Activated CD4-positive, CD25-positive, alpha-beta regulatory T cell treated with anti-CD3 and anti-CD28 coated beads, Interleukin-2, amount 50 U/mL, for 72 hours (primary cell): ENCODE measurements around the gene GIPC3.

ENCODE experiments used
- DNase-seq: peaks from one replicate; pipeline ENCODE4 v3.0.0; 2021

Gene GIPC3

DNA sequence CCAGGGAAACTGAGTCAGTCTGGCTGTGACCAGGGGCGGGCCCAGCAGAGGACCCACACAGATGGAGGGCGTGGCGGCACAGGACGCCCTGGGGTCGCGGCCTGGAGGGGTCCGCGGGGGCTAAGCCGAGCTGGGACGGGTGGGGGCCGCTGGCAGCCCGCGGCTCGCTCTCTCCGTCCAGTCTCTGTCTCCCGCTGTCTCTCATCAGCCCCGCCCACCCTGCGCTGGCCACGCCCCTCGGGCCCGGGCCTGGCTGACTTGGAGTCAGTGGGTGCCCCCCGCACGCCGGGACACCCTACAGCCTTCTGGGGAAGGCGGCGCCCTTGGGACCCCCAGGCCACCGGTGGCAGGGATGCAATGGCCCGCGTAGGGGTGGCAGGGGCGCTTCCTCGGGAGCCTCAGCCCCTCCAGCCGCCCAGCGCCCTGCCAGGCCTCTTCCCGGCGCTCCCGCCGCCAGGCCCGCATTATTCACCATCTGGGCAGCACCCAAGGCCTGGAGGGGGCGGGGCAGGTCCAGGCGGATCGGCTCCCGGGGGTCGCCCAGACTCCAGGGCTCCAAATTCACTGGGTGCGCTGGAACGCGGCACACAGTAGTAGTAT lies 21.5 kb downstream of the GIPC3 start, which contains the start of gene TBXA2R:
TSS of gene TBXA2R (minus strand) at position 186 of the 600 bp plus-strand sequence. CDS start 6,241 bp downstream, outside the sequence.
- DNase-seq = peak; percentile 64

DNA sequence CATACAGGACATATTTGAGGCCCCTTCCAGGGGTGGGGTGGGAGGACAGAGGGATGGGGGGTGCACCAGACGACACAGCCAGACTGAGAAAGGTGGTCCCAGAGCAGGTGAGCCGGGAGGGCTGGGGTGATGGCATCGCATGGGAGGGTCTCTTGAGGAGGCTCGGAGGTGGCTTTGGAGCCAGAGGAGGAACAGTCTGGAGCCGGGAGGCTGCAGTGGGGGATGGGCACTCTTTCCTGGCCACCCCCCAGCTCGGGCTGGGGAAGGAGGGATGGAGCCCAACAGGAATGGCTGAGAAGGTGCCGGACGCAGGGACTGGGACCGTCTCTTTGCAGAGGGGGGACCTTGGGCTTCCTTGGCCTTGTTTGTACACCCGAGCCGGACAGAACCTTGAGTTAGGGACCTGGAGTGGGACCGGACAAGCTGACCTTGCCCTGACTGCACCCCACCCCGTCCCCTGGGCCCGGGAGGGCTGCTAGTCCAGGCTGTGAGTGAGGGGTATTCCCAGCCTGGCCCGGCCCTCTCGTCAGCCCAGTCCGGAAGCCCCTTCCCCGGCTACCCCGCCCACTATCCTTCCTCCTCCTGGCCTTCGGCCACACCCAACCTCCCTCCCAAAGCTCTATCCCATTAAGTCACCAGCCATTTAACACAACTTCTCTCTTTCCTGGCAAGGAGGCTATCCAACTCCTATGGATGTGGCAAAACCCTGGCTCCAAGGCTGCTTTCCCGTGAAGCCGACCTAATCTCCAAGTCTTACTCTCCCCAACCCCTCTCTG lies 22.2 kb downstream of the GIPC3 start:
- no peak for DNase-seq

DNA sequence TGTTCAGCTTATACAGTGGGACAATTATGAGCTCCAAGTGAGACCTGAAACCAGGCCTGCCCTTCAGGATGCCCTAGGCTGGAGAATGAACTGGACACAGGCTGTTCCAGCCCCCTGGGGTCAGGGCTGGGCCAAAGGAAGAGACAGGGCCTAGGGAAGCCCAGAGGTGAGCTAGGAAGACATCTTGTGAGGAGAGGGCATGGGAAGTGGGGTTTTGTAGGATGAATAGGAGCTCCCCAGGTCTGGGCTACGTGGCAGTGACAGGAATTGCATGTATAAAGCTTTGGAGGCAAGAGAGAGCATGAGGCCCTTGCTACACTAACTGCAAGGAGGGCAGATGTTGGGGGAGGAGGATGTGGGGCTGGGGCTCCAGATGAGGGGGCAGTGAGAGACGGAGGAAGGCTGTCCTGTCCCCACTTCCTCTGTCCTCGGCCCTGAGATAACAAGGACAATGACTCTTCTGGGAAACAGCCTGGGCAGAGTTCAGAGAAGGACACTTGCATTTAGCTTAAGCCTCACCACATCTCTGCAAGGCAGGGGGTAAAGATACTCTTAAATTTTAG lies 22.9 kb downstream of the GIPC3 start:
- DNase-seq = no peak

DNA sequence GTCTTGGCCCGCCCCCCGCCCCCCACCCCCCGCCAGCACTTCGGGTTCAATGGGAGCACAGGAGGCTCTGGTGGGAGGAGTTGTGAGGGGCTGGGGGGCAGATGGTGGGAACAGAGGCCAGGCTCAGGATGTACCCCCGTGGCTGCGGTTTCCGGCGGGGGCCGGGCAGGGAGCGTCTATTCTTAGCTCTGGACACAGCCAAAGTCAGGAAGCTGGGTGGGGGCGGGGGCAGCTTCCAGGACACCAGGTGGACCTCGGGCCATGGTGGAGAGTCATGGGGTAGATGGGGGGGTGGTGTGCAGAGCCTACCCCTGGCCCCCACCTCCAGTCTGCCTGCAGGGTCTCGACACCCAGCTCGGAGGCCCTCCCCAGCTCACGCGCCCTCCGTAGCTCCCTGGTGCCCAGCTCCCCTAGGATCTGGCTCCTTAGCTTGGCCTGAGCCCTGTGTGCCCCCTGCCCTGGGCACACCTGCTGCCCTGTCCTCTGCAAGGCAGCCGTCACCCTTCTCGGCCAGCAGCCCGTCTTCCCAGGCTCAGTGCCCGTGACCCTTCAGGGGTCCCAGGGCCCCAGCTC lies 23.6 kb downstream of the GIPC3 start:
- no peak for DNase-seq

DNA sequence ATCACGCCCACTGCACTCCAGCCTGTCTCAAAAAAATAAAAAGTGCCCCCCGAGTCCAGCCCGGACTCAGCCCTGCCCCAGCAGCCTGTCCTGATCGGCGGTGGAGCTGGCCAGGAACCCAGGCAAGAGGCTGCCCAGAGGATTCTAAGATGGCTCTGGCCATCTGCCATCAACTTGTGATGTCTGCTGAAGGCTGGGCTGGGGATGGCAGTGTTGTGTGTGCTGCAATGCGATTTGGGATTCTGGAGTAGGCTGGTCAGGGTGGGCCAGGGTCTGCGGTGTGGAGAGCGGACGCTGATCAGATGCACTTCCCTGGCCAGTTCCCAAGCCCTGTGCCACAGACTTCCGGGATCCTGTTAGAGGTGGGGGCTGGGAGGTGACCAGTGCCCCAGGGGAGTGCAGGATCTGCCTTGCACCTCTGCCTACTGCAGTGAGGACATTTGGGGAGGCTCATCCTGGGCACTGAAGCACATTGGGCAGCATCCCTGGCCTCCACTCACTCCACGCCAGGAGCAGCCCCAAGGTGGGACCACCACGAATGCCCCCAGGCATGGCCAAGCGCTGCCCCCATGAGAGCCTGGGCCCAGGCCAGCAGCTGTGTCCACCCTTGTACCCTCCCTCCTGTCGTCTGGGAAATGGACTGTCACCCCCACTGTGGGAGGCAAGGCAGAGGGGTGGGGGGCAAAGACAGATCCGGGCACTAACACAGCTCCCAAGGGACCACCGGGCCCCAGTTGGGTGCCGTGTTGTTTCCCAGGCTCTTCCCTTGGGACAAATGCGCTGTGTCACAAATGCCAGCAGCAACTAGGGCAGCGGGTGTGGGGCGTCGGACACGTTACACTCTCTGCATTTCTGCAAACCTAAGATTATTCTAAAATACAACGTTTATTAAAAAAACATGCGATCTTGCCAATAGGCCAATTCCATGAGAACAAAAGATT lies 24.8 kb downstream of the GIPC3 start:
- no peak for DNase-seq

DNA sequence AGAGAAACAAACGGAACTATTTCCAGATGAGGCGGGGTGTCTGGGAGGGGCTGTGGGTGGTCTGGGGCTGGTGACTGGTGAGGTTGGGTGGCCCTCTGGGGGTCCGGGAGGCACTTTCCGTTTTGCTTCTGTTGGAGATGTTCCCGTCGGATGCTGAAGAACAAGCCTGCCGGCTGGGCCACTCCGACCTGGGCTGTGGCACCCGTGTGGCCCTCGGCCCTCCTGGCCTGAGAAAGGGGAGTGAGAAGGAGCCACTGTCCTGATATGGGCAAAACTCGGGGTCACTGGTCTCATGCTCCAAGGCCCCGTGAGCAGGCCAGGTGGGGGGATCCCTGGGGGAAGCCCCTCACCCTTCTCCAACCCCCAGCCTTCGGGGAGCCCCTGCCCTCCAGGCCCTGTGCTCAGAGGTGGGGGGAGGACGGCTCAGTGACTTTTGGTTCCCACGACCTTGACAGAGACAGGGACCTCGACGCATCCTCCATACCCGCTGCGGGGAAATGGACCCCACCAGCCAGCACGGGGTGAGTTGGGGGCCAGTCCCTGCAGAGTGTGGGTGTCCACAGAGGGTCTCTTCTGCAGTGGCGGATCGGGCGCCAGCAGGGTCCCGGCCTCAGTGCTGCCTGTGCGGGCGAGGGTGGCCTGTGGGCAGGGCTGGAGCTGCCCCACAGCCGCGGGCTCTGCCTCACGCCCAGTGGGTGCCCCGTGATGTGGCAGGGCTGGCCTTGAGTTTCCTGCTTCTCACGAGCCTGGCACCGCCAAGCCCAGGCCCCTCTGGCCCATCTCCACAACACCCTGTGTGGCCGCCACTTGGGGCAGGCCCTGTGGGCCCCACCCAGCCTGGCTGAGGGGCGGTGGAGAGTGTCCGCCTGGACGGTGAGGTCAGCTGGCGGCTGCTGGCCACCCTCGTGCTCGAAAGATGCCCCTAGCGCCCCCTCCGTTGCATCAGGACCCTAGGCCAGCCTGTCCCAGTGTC lies 25.8 kb downstream of the GIPC3 start:
- DNase-seq = no peak

DNA sequence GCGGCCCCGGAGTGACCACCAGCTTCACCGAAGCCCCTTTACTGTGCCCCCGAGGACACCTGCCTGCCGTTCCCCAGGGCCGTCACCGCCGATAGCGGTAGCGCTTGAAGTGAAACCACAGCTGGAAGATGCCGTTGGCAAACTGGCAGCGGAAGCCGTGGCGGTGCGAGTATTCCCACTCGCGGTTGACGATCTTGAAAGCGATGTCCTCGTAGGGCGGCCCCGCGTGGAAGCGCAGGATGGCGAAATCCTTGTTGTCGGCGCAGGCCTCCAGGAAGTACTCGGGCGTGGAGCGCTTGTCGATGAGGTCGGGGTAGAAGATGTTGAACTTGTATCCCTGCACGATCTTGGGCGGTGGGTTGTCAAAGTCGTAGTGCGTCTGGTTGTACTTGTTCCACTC lies 26.6 kb downstream of the GIPC3 start:
- DNase-seq = no peak

DNA sequence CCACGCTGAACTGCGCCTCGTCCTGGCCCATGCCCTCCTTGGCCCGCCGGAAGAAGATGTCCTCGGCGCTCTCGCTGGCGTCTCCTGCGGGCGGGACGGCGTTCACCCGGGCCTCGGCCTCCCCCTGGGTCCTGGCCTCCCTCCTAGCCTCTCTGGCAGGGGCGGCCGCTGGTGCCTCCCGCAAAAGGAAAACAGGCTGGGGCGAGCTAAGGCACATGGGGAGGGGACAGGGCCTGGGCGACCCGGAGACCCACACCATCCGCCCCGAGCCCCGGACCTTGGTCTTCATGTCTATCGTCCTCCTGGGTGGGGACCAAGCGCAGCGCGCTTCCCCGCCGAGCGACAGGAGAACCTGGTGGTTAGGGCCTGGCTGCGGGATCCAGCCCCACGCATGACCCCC lies 27.1 kb downstream of the GIPC3 start:
- no peak for DNase-seq

DNA sequence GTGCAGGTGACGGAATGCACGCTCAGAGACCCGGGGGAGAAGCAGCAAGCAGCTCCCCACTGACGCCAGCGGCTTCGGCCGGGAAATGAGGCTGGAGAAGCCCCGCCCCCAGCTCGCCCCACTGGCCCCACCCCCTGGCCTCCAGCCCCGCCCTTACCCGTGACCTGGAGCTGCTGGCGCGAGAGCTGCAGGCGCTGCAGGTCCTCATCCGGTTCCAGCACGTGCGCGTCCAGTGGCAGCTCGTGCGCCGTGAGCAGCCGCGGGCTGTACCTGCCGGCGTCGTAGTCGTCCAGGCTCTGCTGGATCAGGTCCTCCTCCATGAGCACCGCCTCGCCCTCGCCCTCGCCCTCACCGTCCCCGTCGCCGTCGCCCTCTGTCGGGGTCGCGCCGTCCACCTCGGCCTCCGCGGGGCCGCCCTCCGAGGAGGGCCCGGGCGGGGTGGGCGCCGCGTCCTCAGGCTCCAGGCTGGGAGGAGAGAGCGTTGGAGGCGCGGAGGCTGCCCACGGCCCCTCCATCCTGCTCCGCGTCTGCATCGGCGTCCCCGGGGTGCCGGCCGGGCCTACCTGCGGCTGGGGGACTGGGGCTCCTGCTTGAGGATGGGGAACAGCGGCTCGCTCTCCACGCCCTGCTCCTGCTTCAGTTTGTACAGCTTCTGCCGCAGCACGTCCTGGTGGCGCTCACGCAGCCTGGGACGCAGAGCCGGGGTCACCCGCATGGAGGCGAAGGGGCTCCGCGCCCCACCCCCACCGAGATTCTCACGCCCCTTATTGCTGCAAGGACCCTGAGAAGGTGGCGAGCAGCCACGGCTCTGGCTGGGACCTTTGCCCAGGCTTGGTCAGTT lies 27.8 kb downstream of the GIPC3 start:
- no peak for DNase-seq

DNA sequence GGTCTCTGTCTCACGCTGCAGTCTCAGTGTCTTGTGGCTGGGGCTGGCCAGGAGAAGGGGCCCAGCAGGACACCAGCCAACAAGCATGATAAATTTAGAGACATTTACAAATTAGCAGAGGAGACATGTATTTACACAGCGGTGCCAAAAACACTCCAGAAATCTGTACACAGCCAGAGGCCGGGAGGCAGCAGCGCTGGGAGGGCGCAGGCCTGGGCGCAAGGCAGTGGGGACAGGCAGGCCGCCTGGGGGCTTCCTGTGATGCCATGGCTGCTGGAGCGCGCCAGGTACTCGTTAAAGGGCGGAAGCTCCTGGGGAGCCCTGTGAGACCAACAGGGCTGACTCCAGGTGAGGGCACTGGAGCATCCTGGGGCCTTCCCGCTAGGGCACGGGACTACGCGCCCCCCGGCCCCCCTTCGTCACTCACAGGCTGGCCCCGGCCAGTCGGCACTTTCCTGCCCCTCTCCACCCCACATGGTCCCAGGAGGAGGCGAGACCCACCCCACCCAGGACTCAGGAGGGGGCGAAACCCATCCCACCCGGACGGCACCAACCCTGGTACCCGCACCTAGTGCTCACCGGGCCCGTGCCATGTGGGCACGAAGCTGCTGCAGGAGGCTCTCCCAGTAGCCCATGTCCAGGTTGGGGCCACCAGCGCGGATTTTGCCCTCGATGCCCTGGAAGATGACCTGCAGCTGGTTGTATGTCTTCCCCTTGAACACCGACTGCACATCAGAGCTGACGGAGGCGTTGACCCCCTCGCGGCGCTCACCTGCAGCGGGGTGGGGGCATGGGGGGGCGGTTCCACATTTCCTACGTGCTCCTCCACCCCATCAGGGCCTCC lies 28.8 kb downstream of the GIPC3 start:
- DNase-seq = no peak

DNA sequence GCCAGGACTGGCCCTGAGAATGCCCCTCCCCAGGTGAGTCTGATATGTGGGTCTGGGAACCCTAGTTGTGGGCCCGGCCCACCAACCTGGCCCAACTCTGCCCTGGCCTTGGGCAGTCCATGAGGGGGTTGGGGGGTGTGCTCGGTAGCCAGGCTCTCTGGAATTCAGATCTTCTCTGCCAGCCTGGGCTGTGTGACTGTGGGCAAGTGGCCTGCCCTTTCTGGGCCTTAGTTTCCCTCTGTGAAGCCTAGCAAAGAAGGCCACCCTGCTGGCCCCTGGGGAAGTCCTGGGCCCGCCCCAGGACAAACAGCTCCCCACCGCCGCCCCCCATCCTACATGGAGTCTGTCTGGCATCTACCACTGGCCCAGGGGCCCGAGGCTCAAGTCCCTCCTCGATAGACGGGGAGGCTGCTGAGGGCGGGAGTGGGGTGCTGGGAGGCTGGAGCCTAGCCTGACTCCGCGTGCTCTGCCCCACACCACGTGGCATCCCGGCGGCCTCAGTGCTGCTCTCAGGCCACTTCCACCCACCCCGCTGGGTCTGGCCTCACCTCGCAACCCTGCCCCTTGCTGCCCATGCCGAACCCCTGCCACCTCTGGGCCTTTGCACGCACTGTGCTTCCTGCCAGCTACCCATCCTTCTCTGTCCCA lies 29.7 kb downstream of the GIPC3 start:
- DNase-seq = no peak

DNA sequence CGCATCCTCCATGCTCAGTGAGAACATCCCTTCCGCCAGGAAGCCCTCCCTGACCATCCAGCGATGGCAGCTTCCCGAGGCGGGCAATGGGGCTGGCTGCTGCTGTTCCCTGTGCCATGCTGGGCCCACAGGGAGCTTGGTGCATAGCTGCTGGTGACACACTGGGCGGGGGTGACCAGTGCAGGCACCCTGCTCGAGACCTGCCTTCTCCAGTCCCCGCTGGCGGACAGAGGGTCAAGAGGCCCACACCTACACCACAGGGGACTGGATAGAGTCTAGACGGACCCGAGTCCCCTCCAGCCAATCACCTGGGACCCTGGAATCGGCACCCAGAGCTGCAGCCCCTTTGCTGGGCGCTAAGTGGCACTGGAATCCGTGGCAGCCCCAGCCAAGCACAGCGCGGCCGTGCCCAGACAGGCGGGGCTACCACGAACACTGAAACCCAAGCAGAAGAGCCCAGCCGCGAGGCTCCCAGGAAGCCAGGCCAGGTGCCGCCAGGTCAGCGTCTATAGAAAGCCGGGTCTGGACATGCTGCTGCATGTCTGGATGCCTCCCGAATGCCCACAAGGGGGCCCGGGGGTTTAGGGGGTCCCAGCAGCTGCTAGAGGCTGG lies 30.4 kb downstream of the GIPC3 start:
- no peak for DNase-seq

DNA sequence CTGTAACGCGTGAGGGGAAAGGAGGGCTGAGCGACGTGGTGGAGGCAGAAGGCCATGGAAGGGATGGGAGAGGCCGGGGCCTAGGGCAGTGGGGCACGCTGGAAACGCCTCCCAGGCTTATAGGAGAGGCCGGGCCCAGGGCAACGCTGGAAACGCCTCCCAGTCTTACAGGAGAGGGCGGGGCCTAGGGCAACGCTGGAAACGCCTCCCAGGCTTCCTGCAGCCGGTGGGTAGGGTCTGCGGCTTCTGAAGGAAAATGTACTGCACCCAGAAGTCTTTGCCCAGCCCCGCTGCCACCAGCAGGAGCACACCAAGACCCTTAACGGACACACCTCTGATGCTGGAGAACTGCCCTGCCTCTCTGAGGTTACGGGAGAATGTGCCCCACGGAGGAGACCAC lies 32.2 kb downstream of the GIPC3 start:
- DNase-seq = no peak

DNA sequence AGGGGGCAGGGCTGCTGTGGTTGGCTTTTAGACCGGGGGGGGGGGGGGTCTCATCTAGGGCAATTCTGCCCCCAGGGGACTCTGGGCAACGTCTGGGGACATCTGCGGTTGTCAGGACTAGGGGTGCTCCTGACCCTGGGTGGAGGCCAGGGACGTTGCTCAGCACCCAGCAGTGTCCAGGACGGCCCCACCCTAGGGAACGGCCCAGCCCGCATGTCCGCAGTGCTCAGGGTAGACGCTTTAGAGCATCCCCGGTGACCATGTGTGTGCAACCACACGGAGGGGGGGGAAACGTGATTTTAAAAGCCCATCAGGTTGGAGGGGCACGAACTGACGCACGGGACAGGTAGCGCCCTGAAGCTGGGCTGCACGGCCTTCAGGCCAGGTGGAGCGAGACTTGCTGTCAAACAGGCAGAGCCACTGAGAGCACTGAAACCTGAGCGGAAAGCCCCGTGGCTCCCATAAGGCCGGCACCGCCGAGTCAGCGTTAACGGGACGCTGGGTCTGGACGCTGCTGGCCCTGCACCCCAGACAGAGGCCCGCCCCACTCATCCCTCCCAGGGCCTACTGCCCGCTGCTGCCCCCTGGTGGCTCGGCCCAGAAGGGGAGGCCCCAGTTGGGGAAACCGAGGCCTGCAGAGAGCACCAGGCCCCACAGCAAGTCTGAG lies 33.0 kb downstream of the GIPC3 start:
- peak; percentile 73 for DNase-seq

DNA sequence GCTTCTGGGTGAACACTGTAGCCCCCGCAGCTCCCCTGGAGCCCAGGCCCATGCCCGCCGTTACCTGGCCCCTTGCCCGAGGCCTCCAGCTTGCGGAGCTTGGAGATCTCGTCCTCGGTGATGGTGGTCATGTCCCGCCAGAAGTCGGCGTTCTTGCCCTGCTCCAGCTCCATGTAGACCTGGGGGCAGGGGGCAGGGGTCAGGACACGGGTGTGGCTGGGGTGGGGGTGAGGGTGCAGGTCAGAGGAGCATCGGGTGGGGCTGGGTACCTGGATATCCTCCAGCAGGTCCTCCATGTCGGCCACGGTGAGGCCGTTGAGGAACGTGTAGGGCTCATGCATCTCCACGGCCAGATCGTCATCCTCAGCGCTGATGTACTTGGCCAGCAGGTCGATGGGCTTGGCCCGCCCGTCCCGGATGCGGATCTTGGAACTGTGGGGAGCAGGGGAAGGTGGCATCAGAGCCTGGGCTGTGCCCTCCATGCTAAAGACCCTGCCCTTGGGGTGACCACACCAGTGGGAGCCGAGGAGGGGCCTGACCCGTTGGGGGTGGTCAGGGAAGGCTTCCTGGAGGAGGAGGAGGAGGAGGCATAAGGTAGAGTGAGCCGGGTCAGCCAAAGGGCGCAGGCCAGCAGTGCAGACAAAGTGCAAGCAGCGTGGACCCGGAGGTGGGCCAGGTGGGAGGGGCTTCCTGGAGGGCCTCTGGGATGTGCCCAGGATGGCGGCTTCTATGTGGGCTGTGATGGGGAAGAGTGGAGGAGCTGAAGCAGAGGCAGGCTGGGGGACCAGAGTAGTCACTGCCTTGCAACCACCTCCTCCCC lies 33.7 kb downstream of the GIPC3 start:
- DNase-seq = no peak

DNA sequence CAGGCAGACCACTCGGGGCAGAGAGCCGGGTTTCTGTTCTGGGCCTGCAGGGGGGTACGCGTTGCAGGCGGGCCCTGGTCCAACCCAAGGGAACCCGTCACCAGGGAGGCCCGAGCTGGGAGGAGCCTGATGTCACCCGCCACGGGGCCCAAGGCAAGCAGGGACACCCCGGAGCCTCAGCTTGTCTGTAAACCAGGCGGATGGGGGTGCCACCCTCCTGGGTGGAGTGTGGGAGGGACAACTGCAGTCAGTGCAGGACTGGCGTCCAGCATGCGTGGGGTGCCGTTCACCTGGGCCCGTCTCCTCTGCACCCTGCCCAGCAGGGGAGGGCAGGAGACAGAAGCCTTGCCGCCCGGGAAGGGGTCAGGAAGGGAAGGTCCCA lies 34.3 kb downstream of the GIPC3 start:
- no peak for DNase-seq

DNA sequence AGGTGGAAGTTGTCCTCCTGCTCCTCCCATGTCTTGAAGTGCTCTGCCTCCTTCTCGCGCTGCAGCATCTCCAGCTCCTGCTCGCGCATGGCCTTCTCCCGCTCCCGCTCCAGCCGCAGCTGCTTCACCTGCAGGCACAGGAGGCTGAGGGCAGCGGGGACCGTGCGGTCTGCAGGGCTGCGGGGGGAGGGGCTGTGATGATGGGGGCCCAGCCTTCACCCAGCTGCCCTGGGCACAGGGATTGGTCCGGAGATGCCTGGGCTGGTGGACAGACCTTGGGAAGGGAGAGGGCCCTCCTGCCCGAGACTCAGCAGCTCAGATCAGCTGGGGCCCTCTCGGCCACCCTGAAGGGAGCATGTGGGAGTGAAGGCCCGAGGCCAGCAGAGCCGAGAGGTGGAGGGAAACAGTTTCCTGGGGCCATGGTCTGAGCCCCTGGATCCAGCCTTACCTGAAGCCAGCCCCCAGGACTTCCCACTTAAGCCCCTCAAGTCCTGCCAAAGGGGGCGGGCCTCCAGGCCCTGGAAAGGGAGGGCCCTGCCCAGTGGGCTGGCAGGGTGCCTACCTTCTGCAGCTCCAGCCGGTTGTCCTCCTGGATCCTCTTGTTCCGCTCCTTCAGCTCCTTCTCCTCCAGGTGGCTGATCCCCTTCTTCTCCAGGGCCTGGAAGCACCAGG lies 35.0 kb downstream of the GIPC3 start:
- DNase-seq = no peak
